BLaER1 treated with 17β-estradiol and CSF1 and Interleukin-3, amounts not matched to agents 10 nM and 100 nM (cell line): ENCODE results near the gene LPIN1.
"Not testable (repeated sequence)": the region's sequence is repeated elsewhere in the genome, so short reads cannot be mapped to it uniquely, and the experiment has no call there.

Experiments
- H3K27ac ChIP-seq, 11 experiments: shearing (Covaris generic); formaldehyde crosslinking; 2 replicates each; pipeline ENCODE4 v1.8.1; 2022
- H3K27me3 ChIP-seq, 11 experiments: shearing (Covaris generic); formaldehyde crosslinking; 2 replicates each; pipeline ENCODE4 v1.8.1; 2022
- H3K36me3 ChIP-seq, 11 experiments: shearing (Covaris generic); formaldehyde crosslinking; 2 replicates each; pipeline ENCODE4 v1.8.1; 2022
- H3K4me1 ChIP-seq, 10 experiments: shearing (Covaris generic); formaldehyde crosslinking; 2 replicates each; pipeline ENCODE4 v1.8.1; 2022
- H3K4me2 ChIP-seq, 11 experiments: shearing (Covaris generic); formaldehyde crosslinking; 2 replicates each; pipeline ENCODE4 v1.8.1; 2022
- H3K4me3 ChIP-seq, 10 experiments: shearing (Covaris generic); formaldehyde crosslinking; 2 replicates each; pipeline ENCODE4 v1.8.1; 2022
- H3K9ac ChIP-seq, 11 experiments: shearing (Covaris generic); formaldehyde crosslinking; 2 replicates each; pipeline ENCODE4 v1.8.1; 2022
- H3K9me3 ChIP-seq, 11 experiments: shearing (Covaris generic); formaldehyde crosslinking; replicated peaks in 1 of 11; 2 replicates each; pipeline ENCODE4 v1.8.1; 2022
- H4K20me1 ChIP-seq, 11 experiments: shearing (Covaris generic); formaldehyde crosslinking; 2 replicates each; pipeline ENCODE4 v1.8.1; 2022
- Cebpa-rat ChIP-seq, 11 experiments: shearing (Covaris generic); IDR thresholded peaks; 2 replicates each; pipeline ENCODE4 v1.8.1; 2022

The LPIN1 gene

DNA sequence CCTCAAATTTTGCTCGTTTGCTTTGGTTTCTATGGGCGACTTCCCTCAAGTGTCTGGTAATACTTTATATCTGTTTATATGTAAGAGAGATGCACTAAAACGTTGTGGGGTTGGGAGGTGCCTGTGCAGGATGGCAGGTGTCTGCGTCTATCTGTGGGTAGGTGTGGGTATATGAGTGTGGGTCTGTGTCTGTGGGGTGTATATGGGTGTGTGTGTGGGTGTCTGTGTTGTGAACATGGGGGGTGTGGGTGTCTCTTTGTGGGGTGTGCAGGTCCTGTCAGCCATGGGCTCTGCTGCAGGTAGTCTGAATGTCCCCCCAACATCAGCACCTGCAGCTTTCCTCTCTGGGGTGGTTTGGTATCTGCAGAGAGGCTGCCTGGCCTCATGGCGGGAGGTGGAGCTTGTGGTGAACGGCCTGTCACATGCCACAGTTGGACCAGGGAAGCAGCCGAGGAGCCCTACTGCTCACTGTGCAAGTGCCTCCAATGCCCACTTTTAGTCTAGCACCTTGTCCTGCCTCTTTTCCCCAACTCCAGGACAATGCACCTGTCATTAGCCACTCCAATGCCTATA lies 90.3 kb downstream of the LPIN1 start:
- Histone ChIP-seq H3K9ac (no peak overlapping the region), H3K4me3 (no peak overlapping the region), H4K20me1 (no peaks in the 10 kb centered on the region), H3K9me3 (peaks cover 16 to 29% (median 18%) of the 10 kb centered on the region in 11 experiments; a peak in 21 of 22 replicates), H3K4me2 (no peak overlapping the region), H3K4me1 (peaks cover 21 to 26% (median 23%) of the 10 kb centered on the region in 10 experiments), H3K36me3 (no peaks in the 10 kb centered on the region), H3K27ac (no peak overlapping the region), H3K27me3 (peaks cover 0 to 86% (median 0%) of the 10 kb centered on the region in 11 experiments; a peak in 7 of 22 replicates)
- TF ChIP-seq Cebpa-rat (IDR thresholded peaks at IDR 0.05), result no peak

DNA sequence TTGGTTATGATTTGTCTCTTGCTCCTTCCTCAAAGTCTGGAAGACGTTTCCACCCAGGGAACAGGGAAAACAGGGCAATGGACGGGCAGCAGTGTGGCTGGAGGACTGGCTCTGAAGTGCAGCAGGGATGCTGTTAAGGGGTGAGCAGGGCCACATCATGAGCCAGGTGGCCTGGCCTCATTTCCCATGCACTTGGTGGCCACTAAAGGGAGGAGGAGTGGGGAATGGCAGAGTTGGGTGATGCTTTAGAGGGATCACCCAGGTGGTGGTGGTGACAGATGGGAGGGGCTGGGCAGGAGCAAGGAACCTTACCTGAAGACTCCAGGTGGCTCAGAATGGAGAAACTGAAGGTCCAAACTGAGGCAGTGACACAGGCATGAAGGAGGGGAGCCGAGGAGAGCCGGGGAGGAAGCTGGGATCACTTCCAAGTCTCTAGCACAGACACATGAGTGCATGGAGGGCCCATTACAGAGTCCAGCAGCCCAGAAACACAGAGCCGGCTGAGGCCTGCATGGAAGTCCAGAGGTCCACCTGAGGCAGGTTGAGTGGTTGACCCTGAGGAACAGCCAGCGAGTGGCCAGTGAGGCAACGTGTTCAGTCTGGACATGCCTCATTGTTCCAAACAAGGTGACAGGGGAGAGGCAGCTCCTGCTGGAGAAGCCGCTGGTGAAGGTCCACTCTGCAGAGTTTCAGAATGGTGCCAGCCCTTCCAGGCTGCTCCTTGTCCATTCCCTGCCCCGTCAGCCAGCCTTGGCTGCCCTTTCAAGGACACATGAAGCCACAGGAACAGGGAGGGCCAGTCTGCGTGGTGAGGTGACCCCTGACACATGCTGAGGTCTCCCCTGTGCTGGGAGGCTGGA lies 91.7 kb downstream of the LPIN1 start:
- Histone ChIP-seq H3K9ac (no peak overlapping the region), H3K4me3 (no peak overlapping the region), H3K36me3 (no peaks in the 10 kb centered on the region), H3K4me1 (peaks cover 8 to 12% (median 9%) of the 10 kb centered on the region in 10 experiments), H3K9me3 (peaks cover 16 to 28% (median 18%) of the 10 kb centered on the region in 11 experiments; a peak in 21 of 22 replicates), H3K4me2 (no peak overlapping the region), H3K27ac (no peak overlapping the region), H3K27me3 (peaks cover 0 to 74% (median 0%) of the 10 kb centered on the region in 11 experiments; a peak in 5 of 22 replicates), H4K20me1 (no peaks in the 10 kb centered on the region)
- TF ChIP-seq Cebpa-rat (IDR thresholded peaks at IDR 0.05), result no peak

DNA sequence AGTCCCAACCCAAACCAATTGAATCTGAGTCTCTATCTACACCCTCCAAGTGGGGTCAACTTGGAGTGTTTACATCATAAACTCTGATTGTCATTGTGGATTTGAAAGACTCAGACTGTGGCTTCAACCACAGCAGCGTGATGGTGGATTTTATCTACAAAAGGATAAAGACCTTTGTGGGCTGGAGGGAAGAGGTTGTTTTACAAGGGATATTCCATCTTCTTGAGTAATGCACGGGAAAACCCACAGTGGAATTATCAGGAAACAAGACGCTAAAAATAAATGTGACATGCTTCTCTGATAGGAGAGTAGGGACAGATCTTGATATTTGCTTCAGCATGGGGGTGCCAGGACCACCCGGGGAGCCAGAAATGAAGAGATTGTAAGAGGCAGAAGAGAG lies 93.5 kb downstream of the LPIN1 start:
- Histone ChIP-seq H3K4me2 (no peak overlapping the region), H3K4me3 (no peak overlapping the region), H3K27me3 (peaks cover 0 to 56% (median 0%) of the 10 kb centered on the region in 11 experiments; a peak in 5 of 22 replicates), H3K9me3 (peaks cover 4 to 10% (median 7%) of the 10 kb centered on the region in 11 experiments; a peak in 19 of 22 replicates), H3K27ac (no peak overlapping the region), H4K20me1 (no peaks in the 10 kb centered on the region), H3K36me3 (no peaks in the 10 kb centered on the region), H3K4me1 (no peaks in the 10 kb centered on the region), H3K9ac (no peak overlapping the region)
- no peak for TF ChIP-seq Cebpa-rat (IDR thresholded peaks at IDR 0.05)

DNA sequence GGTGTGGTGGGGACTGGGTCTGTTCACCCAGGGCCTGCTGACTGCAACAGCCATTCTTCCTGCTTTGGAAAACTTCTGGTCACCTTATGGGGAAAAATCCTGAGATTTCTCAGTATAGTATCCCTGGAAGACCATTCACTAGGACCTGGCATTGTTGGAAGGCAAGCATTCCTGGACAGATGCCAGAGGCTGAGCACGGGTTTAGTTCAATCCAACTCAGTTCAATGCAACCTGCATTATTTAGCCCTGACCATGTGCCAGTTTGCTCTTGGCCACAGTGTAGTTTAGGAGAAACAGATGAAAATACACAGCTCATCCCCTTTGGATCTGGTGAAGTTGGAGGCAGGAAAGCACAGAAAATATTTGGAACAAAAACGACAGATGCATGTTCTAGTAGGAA lies 95.9 kb downstream of the LPIN1 start:
- no peak overlapping the region for H3K9ac ChIP-seq
- H3K4me2 ChIP-seq, result no peak overlapping the region
- no peak for TF ChIP-seq Cebpa-rat (IDR thresholded peaks at IDR 0.05)
- peaks cover 5 to 17% (median 11%) of the 10 kb centered on the region in 11 experiments for H3K9me3 ChIP-seq
- no peak overlapping the region for H3K4me3 ChIP-seq
- H3K27ac ChIP-seq, result no peak overlapping the region
- H4K20me1 ChIP-seq, result no peaks in the 10 kb centered on the region
- no peaks in the 10 kb centered on the region for H3K36me3 ChIP-seq
- peaks cover 0 to 33% (median 0%) of the 10 kb centered on the region in 11 experiments; a peak in 4 of 22 replicates for H3K27me3 ChIP-seq
- H3K4me1 ChIP-seq, result no peaks in the 10 kb centered on the region

DNA sequence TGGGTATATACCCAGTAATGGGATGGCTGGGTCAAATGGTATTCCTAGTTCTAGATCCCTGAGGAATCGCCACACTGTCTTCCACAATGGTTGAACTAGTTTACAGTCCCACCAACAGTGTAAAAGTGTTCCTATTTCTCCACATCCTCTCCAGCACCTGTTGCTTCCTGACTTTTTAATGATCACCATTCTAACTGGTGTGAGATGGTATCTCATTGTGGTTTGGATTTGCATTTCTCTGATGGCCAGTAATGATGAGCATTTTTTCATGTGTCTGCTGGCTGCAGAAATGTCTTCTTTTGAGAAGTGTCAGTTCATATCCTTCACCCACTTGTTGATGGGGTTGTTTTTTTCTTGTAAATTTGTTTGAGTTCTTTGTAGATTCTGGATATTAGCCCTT lies 98.4 kb downstream of the LPIN1 start:
- not testable (repeated sequence) for H3K4me1 ChIP-seq, H3K4me3 ChIP-seq, H4K20me1 ChIP-seq, H3K27ac ChIP-seq, H3K36me3 ChIP-seq, H3K4me2 ChIP-seq, H3K9ac ChIP-seq
- Histone ChIP-seq H3K27me3 (peaks cover 0 to 28% (median 0%) of the 10 kb centered on the region in 11 experiments; a peak in 4 of 22 replicates), H3K9me3 (peaks cover 27 to 41% (median 33%) of the 10 kb centered on the region in 11 experiments)

DNA sequence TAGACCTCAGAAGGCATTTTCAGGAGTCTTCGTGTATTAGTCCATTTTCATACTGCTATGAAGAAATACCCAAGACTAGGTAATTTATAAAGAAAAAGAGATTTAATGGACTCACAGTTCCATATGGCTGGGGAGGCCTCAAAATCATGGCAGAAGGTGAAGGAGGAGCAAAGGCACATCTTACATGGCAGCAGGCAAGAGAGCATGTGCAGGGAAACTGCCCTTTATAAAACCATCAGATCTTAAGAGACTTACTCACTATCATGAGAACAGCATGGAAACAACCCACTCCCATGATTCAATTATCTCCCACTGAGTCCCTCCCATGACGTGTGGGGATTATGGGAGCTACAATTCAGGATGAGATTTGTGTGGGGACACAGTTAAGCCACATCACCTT lies 101.5 kb downstream of the LPIN1 start:
- H3K27ac ChIP-seq, H3K9ac ChIP-seq, H4K20me1 ChIP-seq, H3K36me3 ChIP-seq, H3K4me2 ChIP-seq, H3K4me3 ChIP-seq: not testable (repeated sequence)
- Histone ChIP-seq H3K4me1 (peaks cover 9 to 26% (median 18%) of the 10 kb centered on the region in 10 experiments), H3K9me3 (peaks cover 27 to 46% (median 33%) of the 10 kb centered on the region in 11 experiments), H3K27me3 (peaks cover 0 to 26% (median 0%) of the 10 kb centered on the region in 11 experiments; a peak in 4 of 22 replicates)

DNA sequence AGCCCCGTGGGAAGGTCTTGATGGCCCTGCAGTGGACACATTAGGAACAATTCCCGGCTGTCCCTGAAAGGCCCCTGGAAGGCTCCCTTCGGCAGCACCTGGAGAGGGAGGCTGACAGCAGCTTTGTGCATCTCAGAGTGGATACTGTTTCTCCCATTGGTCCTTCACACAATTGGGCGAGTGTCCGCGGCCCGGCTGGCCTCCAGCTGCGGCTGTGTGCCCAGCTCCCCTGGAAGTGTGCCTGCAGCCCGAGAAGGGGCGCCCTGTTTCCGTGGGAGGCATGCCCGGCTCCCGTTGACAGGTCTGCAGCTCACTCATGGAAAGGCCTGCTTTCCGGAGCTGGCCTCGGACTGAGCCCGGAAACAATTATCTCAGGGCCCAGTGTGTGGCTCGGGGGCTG lies 103.7 kb downstream of the LPIN1 start:
- no peak for TF ChIP-seq Cebpa-rat (IDR thresholded peaks at IDR 0.05)
- H3K9ac ChIP-seq, result no peak overlapping the region
- H3K4me1 ChIP-seq, result peaks cover 16 to 37% (median 30%) of the 10 kb centered on the region in 10 experiments

DNA sequence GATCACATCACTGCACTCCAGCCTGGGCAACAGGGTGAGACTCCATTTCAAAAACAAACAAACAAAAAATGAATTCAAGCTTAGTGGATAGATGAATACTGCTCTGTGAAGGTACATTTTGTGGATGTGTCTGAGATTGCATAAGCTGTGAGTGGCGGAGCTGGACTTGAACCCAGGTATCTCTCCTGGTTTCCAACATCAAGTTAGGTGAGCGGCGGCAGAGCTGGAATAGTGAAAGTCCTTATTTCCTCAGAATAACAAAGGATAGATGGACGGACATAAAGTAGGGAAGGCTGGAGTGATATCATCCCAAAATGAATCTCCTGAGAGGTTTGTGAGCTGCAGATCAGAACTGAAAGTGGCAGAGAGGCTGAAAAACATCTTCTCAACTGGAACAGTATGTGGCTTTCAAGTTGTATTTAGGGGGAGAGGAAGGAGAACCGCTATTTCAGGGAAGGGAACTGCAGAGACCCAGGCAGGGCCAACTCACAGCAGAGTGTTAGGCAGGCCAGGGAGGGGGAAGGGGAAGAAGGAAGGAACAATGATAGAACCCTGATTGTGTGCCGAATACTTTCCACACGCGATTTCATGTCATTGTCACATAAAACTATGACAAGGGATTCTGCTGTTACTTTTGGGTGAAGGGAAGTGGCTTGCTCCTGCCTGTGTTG lies 106.2 kb downstream of the LPIN1 start:
- Histone ChIP-seq H3K27me3 (peaks cover 0 to 50% (median 0%) of the 10 kb centered on the region in 11 experiments; a peak in 4 of 22 replicates), H3K27ac (peak overlapping the region in 4 of 11 experiments; percentile 5 to 32 (median 22); a peak in 4 of 22 replicates), H3K4me1 (peaks cover 32 to 61% (median 55%) of the 10 kb centered on the region in 10 experiments), H3K36me3 (0 out of 22 replicates have a peak, but pooled peaks cover 0 to 3% (median 0%) of the 10 kb centered on the region in 11 experiments), H3K9me3 (peaks cover 16 to 32% (median 27%) of the 10 kb centered on the region in 11 experiments), H3K4me2 (peak overlapping the region; percentile 51 to 80 (median 70)), H3K4me3 (no peak overlapping the region), H4K20me1 (no peaks in the 10 kb centered on the region), H3K9ac (peak overlapping the region in 3 of 11 experiments; percentile 4 to 36 (median 19); a peak in 2 of 22 replicates)
- no peak for TF ChIP-seq Cebpa-rat (IDR thresholded peaks at IDR 0.05)

More for the DNA sequence above, 103.7 kb downstream of the LPIN1 start:
- peaks cover 0 to 37% (median 0%) of the 10 kb centered on the region in 11 experiments; a peak in 4 of 22 replicates for H3K27me3 ChIP-seq
- 0 out of 22 replicates have a peak, but pooled peaks cover 0 to 3% (median 0%) of the 10 kb centered on the region in 11 experiments for H3K36me3 ChIP-seq
- no peak overlapping the region for H3K4me3 ChIP-seq
- peak overlapping the region in 7 of 11 experiments; percentile 2 to 40 (median 10); a peak in 7 of 22 replicates for H3K4me2 ChIP-seq
- peaks cover 27 to 43% (median 33%) of the 10 kb centered on the region in 11 experiments for H3K9me3 ChIP-seq
- H3K27ac ChIP-seq, result no peak overlapping the region
- H4K20me1 ChIP-seq, result no peaks in the 10 kb centered on the region
